Tibial artery (tissue), 4 donors: ENCODE results near the gene ALKBH1.

Experiments used
- DNase-seq, 2 donors: peaks; one replicate each; pipeline ENCODE4 v3.0.0-alpha.2; 2019
- H3K27ac ChIP-seq, 2 donors: fragments of 200-600 bp; sonication (generic) in 1 of 2; 1 replicate in 1 of 2; 2 replicates in 1 of 2; pipeline ENCODE4 v1.5.1; 2018 to 2019; ENCODE audit warnings: mild to moderate bottlenecking in 1 of 2
- H3K27me3 ChIP-seq, 2 donors: fragments of 200-600 bp; sonication (generic) in 1 of 2; one replicate each; pipeline versions ENCODE4 v1.5.1 to v1.6.0; 2016 to 2019
- H3K36me3 ChIP-seq, 3 donors: fragments of 200-600 bp; sonication (generic) in 2 of 3; one replicate each; pipeline ENCODE4 v1.5.1; 2016 to 2019; ENCODE audit warnings: mild to moderate bottlenecking in 2 of 3
- H3K4me1 ChIP-seq, 4 donors: fragments of 200-600 bp; sonication (generic) in 2 of 4; 1 replicate in 3 of 4; 2 replicates in 1 of 4; pipeline ENCODE4 v1.5.1; 2016 to 2019
- H3K4me3 ChIP-seq, 2 donors: fragments of 200-600 bp; sonication (generic) in 1 of 2; 1 replicate in 1 of 2; 2 replicates in 1 of 2; pipeline ENCODE4 v1.5.1; 2018 to 2019; ENCODE audit warnings: mild to moderate bottlenecking in 2 of 2
- H3K9me3 ChIP-seq, 3 donors: fragments of 200-600 bp; sonication (generic) in 1 of 3; one replicate each; pipeline ENCODE4 v1.5.1; 2016 to 2019
- intact Hi-C: fragments of 100-400 bp; cut with DNase I; formaldehyde crosslinking; loops from one replicate; pipeline ENCODE4 v1.15.0; 2023; ENCODE audit warnings: low total_unique reads
- TF ChIP-seq, protein P1 (sequence below), 2 experiments: fragments of 200-600 bp in 1 of 2; fragments of 450-650 bp in 1 of 2; IDR thresholded peaks; one replicate each; pipeline ENCODE4 v1.5.1; 2017 to 2019; ENCODE audit warnings: antibody characterized with exemption in 2 of 2, mild to moderate bottlenecking in 1 of 2, moderate library complexity in 1 of 2

ALKBH1 gene

DNA sequence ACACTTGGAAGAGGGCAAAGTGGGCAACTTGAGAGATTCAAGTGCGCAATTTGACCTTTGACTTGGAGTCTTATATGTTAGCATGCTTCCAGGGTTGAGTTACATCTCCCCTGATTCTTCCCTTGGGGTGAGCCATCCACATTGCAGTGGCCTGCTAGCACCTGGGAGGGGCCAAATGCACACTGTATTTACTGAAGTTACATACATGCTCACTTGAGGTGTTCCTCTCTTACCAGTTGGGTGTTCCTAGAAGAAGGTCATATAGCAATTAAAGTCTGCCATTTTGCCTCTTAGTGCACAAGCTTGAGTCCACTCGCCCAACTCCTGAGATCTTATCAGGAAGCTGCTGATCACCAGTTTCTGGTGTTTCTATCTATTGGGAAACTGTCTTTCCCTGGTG, 77.7 kb downstream of the ALKBH1 start:
- intact Hi-C loops = no loop called here
- Histone ChIP-seq H3K4me1 (no peaks in the 10 kb centered on the region), H3K27me3 (no peaks in the 10 kb centered on the region), H3K36me3 (no peaks in the 10 kb centered on the region), H3K27ac (no peak overlapping the region), H3K9me3 (peaks cover 0 to 4% (median 0%) of the 10 kb centered on the region in 3 donors), H3K4me3 (no peak overlapping the region)
- TF ChIP-seq, protein P1, sequence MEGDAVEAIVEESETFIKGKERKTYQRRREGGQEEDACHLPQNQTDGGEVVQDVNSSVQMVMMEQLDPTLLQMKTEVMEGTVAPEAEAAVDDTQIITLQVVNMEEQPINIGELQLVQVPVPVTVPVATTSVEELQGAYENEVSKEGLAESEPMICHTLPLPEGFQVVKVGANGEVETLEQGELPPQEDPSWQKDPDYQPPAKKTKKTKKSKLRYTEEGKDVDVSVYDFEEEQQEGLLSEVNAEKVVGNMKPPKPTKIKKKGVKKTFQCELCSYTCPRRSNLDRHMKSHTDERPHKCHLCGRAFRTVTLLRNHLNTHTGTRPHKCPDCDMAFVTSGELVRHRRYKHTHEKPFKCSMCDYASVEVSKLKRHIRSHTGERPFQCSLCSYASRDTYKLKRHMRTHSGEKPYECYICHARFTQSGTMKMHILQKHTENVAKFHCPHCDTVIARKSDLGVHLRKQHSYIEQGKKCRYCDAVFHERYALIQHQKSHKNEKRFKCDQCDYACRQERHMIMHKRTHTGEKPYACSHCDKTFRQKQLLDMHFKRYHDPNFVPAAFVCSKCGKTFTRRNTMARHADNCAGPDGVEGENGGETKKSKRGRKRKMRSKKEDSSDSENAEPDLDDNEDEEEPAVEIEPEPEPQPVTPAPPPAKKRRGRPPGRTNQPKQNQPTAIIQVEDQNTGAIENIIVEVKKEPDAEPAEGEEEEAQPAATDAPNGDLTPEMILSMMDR (IDR thresholded peaks at IDR 0.05) = no peak
- DNase-seq = no peak

DNA sequence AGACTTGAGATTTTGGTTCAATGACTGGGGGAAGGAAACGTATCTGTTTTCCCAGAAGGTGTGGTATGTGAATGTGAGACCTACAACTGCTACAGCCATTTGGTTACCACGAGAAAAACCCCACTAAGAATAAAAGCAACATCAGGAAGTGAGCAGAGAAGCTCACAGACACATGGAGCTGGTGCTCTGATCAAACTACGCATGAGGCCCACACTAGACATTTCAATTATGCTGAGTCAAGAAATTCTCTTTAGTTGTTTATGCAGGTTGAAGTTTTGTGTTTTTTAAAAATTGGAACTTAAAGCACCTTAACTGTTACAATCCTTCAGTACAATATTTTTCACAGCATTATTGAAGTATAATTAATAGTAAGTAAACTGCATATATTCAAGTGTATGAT, 82.5 kb downstream of the ALKBH1 start:
- H3K4me3 ChIP-seq = no peak overlapping the region
- no peak for DNase-seq
- H3K27me3 ChIP-seq = no peaks in the 10 kb centered on the region
- H3K9me3 ChIP-seq = peaks cover 0 to 4% (median 0%) of the 10 kb centered on the region in 3 donors
- no peaks in the 10 kb centered on the region for H3K36me3 ChIP-seq
- TF ChIP-seq, protein P1 (IDR thresholded peaks at IDR 0.05) = no peak
- H3K4me1 ChIP-seq = no peaks in the 10 kb centered on the region
- H3K27ac ChIP-seq = no peak overlapping the region
- intact Hi-C loops = no loop called here

DNA sequence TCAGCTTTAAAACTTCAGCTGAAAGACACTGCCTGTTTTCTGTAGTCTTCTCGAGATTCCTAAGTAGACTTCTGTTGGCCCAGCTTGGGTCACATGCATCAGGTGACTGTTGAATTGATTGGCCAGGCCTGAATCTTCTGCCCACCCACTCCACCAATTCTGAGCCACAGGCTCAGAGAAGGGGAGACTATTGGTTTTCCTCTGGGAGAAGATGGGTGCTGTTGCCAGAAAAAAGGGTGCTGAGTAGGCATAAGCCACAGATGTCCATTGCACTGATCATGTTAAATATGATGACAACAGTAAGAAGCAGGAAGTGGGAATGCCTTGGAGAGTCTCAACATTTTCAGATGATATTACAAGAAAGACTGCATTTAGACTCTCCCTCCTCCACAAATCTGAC, 84.6 kb downstream of the ALKBH1 start:
- Histone ChIP-seq H3K27ac (no peak overlapping the region), H3K27me3 (no peaks in the 10 kb centered on the region), H3K9me3 (no peaks in the 10 kb centered on the region), H3K4me3 (no peak overlapping the region), H3K4me1 (no peaks in the 10 kb centered on the region), H3K36me3 (no peaks in the 10 kb centered on the region)
- intact Hi-C loops = loop anchor here (2.0 kb wide), 1 partner anchor 86 kb away; the partner anchor contains the start of genes ALKBH1 and SLIRP
- TF ChIP-seq, protein P1 (IDR thresholded peaks at IDR 0.05) = no peak
- peak in 1 of 2 donors; percentile 30 for DNase-seq
